HCT116 (cell line): ENCODE data around the gene ANKHD1. TPM values are rescaled to one million over a fixed set of nuclear protein-coding genes. Genes with fewer than 3 reads are reported as not detected.

Source experiments
- ATAC-seq: fragments of 200-7000 bp; cut with Tn5 transposase; 2 replicates; pipeline ENCODE4 v1.9.1; 2020; ENCODE audit warnings: mild to moderate bottlenecking, moderate library complexity
- BruUV-seq: library from RNA; stranded (reverse); fragments of 400-500 nt; replicated peaks from 2 replicates; lab custom pipeline; 2021; lab: Mats Ljungman, UMichigan
- CTCF ChIA-PET: fragments of 300-600 bp; sonication (Branson Sonifier 250); formaldehyde crosslinking; loops from one replicate; lab custom pipeline; 2021; ENCODE audit warnings: antibody characterized with exemption; lab: Charles Lee
- POLR2A ChIA-PET: fragments of 300-600, 350-600 bp; sonication (Branson Sonifier 250); formaldehyde crosslinking; loops from one replicate; lab custom pipeline; 2021; ENCODE audit warnings: antibody characterized with exemption; lab: Charles Lee
- RAD21 ChIA-PET, 2 experiments: fragments of 300-600 bp; sonication (Branson Sonifier 250); formaldehyde crosslinking; loops; one replicate each; lab custom pipeline; 2023; ENCODE audit warnings: low total read pairs in 2 of 2; ENCODE audit not compliant: uncharacterized antibody in 2 of 2, unreplicated experiment in 2 of 2, low non-redundant PET in 1 of 2; lab: Charles Lee
- DNase-seq: peaks from one replicate; pipeline ENCODE4 v3.0.0-alpha.2; 2010; ENCODE audit warnings: low read depth, low spot score
- H2AFZ ChIP-seq: fragments of 200-600 bp; shearing (Covaris generic), sonication (generic); 2 replicates; pipeline ENCODE4 v1.6.1; 2017; ENCODE audit warnings: low read depth, mixed run types, mixed read lengths, antibody characterized with exemption, low read length; ENCODE audit not compliant: poor library complexity, severe bottlenecking
- H3K27ac ChIP-seq: 2 replicates; pipeline ENCODE4 v1.5.1; 2012; ENCODE audit warnings: low read depth, low read length
- H3K27me3 ChIP-seq: fragments of 200-600 bp; sonication (generic); 2 replicates; pipeline ENCODE4 v1.6.1; 2016; ENCODE audit warnings: mixed run types, low read length, mixed read lengths; ENCODE audit not compliant: insufficient read depth
- H3K36me3 ChIP-seq, 2 experiments: fragments of 200-500 bp in 1 of 2; fragments of 200-600 bp in 1 of 2; sonication (Bioruptor generic) in 1 of 2; sonication (generic) in 1 of 2; 2 replicates each; pipeline versions ENCODE4 v1.5.1 to v1.6.1; 2014 to 2016; ENCODE audit warnings: low read length in 2 of 2, inconsistent platforms in 1 of 2, mixed read lengths in 1 of 2, mixed run types in 1 of 2; ENCODE audit not compliant: insufficient read depth in 2 of 2, control insufficient read depth in 1 of 2
- H3K4me1 ChIP-seq, 2 experiments: fragments of 200-600 bp in 1 of 2; sonication (generic) in 1 of 2; 2 replicates each; pipeline versions ENCODE4 v1.5.1 to v1.6.1; 2012 to 2017; ENCODE audit warnings: low read length in 2 of 2, inconsistent platforms in 1 of 2, mild to moderate bottlenecking in 1 of 2, mixed read lengths in 1 of 2, mixed run types in 1 of 2, moderate library complexity in 1 of 2; ENCODE audit not compliant: insufficient read depth in 2 of 2, control insufficient read depth in 1 of 2
- H3K4me2 ChIP-seq: fragments of 200-600 bp; sonication (generic); 2 replicates; pipeline ENCODE4 v1.6.1; 2017; ENCODE audit warnings: mixed run types, low read length, mixed read lengths
- H3K4me3 ChIP-seq, 2 experiments: fragments of 200-600 bp in 1 of 2; sonication (generic) in 1 of 2; replicated peaks in 1 of 2; 2 replicates each; pipeline ENCODE4 v1.5.1; 2011 to 2016; ENCODE audit warnings: low read length in 2 of 2, control low read depth in 1 of 2, low read depth in 1 of 2, mild to moderate bottlenecking in 1 of 2, mixed read lengths in 1 of 2, mixed run types in 1 of 2
- H3K79me2 ChIP-seq: fragments of 200-600 bp; sonication (generic); 2 replicates; pipeline ENCODE4 v1.6.1; 2017; ENCODE audit warnings: mild to moderate bottlenecking, mixed run types, low read length, moderate library complexity, mixed read lengths; ENCODE audit not compliant: insufficient read depth
- H3K9ac ChIP-seq: fragments of 200-600 bp; sonication (generic); 2 replicates; pipeline ENCODE4 v1.6.1; 2016; ENCODE audit warnings: low read length, mixed read lengths
- H3K9me2 ChIP-seq: fragments of 200-600 bp; sonication (generic), shearing (Covaris generic); 2 replicates; pipeline ENCODE4 v1.6.1; 2017; ENCODE audit warnings: mixed run types, mild to moderate bottlenecking, moderate library complexity; ENCODE audit not compliant: insufficient read depth
- H3K9me3 ChIP-seq, 2 experiments: fragments of 200-500 bp in 1 of 2; fragments of 200-600 bp in 1 of 2; sonication (Bioruptor generic) in 1 of 2; sonication (generic) in 1 of 2; 2 replicates each; pipeline ENCODE4 v1.6.1; 2014 to 2017; ENCODE audit warnings: low read length in 2 of 2, mixed read lengths in 2 of 2, inconsistent platforms in 1 of 2, low read depth in 1 of 2, mild to moderate bottlenecking in 1 of 2, mixed run types in 1 of 2, moderate library complexity in 1 of 2; ENCODE audit not compliant: control insufficient read depth in 1 of 2, insufficient read depth in 1 of 2
- H4K20me1 ChIP-seq: fragments of 200-600 bp; sonication (generic), shearing (Covaris generic); 2 replicates; pipeline ENCODE4 v1.6.1; 2017; ENCODE audit warnings: mixed run types, mild to moderate bottlenecking, moderate library complexity; ENCODE audit not compliant: insufficient read depth
- EGR1 ChIP-seq: IDR thresholded peaks from 2 replicates; pipeline ENCODE4 v1.6.1; 2012; ENCODE audit warnings: low read depth
- EZH2 ChIP-seq: fragments of 200-600 bp; sonication (generic); IDR thresholded peaks from 2 replicates; pipeline ENCODE4 v1.6.1; 2017; ENCODE audit warnings: antibody characterized with exemption, mixed run types
- POLR2A ChIP-seq: IDR thresholded peaks from 2 replicates; pipeline ENCODE4 v1.7.0; 2011; ENCODE audit warnings: borderline replicate concordance; ENCODE audit not compliant: insufficient read depth, insufficient read length; ENCODE audit errors: extremely low read depth
- POLR2AphosphoS5 ChIP-seq: IDR thresholded peaks from 2 replicates; pipeline ENCODE4 v1.6.1; 2011; ENCODE audit warnings: mild to moderate bottlenecking, low read depth, low read length, moderate library complexity
- SIN3A ChIP-seq: IDR thresholded peaks from 2 replicates; pipeline ENCODE4 v1.6.1; 2012; ENCODE audit warnings: low read depth
- YY1 ChIP-seq: IDR thresholded peaks from 2 replicates; pipeline ENCODE4 v1.6.1; 2011; ENCODE audit warnings: low read length, low read depth, moderate library complexity, mild to moderate bottlenecking; ENCODE audit not compliant: insufficient replicate concordance; ENCODE audit errors: extremely low read depth
- ZFX ChIP-seq: fragments of 450-650 bp; IDR thresholded peaks from 2 replicates; pipeline ENCODE4 v1.6.1; 2017
- ZNF274 ChIP-seq: fragments of 200-500 bp; sonication (Bioruptor generic); IDR thresholded peaks from 2 replicates; pipeline ENCODE4 v1.6.1; 2014; ENCODE audit warnings: mild to moderate bottlenecking, low read depth, low read length, inconsistent platforms
- intact Hi-C: fragments of 100-400 bp; cut with micrococcal nuclease; formaldehyde crosslinking; loops from 2 replicates; pipeline ENCODE4 v1.10.0; 2022
- total RNA-seq: library from RNA; stranded (reverse); gene quantifications from one replicate; pipeline ENCODE4 v1.2.1, GENCODE V29; 2021; ENCODE audit not compliant: unreplicated experiment
- TF ChIP-seq, protein P1 (sequence below): IDR thresholded peaks from 2 replicates; pipeline ENCODE4 v1.6.1; 2012
- TF ChIP-seq, protein P2 (sequence below), 3 experiments: fragments of 200-600 bp in 1 of 3; sonication (generic) in 1 of 3; IDR thresholded peaks in 2 of 3; conservative IDR thresholded peaks in 1 of 3; 2 replicates each; pipeline ENCODE4 v1.5.1; 2012 to 2017; ENCODE audit warnings: low read depth in 2 of 3, low read length in 2 of 3, antibody characterized with exemption in 1 of 3, borderline replicate concordance in 1 of 3, control low read depth in 1 of 3, mild to moderate bottlenecking in 1 of 3, mixed read lengths in 1 of 3, mixed run types in 1 of 3, moderate library complexity in 1 of 3; ENCODE audit not compliant: insufficient read depth in 1 of 3

The ANKHD1 gene
- total RNA-seq, 1 experiment from 2014 or later: 80.8 TPM

- no TSS peak for BruUV-seq
- H3K4me1 ChIP-seq: peaks cover 0 to 21% of the 10 kb centered on the region in 2 experiments; a peak in 2 of 4 replicates
- H3K27ac ChIP-seq: no peak overlapping the region; the same call in 1 of the 2 replicates
- no peaks in the 10 kb centered on the region for H3K9me3 ChIP-seq
- no peaks in the 10 kb centered on the region for H3K27me3 ChIP-seq
- no peak overlapping the region for H3K9ac ChIP-seq
- H3K36me3 ChIP-seq: no peaks in the 10 kb centered on the region
- intact Hi-C loops: loop anchor here (1.0 to 10.0 kb wide), 3 partner anchors 113 to 282 kb away; partner anchors contain the start of gene TMCO6
- RAD21 ChIA-PET: no interaction called here
- DNase-seq (no peak), ATAC-seq (no peak; the same call in 1 of the 2 replicates)
- no peaks in the 10 kb centered on the region for H4K20me1 ChIP-seq
- CTCF ChIA-PET: interaction anchor here (1.6 kb wide), 1 partner anchor 115 kb away, joined by 4 read pairs; no protein-coding TSS in a partner anchor
- no peaks in the 10 kb centered on the region for H3K9me2 ChIP-seq
- peak overlapping the region; percentile 64 for H2AFZ ChIP-seq
- peak overlapping the region; percentile 7 to 30; a peak in 2 of 4 replicates for H3K4me3 ChIP-seq
- peak; percentile 17; the same call in 1 of the 2 replicates for TF ChIP-seq ZFX
- TF ChIP-seq, protein P1, sequence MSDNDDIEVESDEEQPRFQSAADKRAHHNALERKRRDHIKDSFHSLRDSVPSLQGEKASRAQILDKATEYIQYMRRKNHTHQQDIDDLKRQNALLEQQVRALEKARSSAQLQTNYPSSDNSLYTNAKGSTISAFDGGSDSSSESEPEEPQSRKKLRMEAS: no peak
- peak overlapping the region; percentile 64 for H3K4me2 ChIP-seq
- POLR2A ChIA-PET: interaction anchor here (2.2 kb wide), 1 partner anchor 11 kb away, joined by 8 read pairs; the partner anchor contains the start of gene HBEGF
- no peaks in the 10 kb centered on the region for H3K79me2 ChIP-seq
Observed at GRCh38 chr5:140356853-140357725, 44.5 kb upstream of the ANKHD1 start.

DNA sequence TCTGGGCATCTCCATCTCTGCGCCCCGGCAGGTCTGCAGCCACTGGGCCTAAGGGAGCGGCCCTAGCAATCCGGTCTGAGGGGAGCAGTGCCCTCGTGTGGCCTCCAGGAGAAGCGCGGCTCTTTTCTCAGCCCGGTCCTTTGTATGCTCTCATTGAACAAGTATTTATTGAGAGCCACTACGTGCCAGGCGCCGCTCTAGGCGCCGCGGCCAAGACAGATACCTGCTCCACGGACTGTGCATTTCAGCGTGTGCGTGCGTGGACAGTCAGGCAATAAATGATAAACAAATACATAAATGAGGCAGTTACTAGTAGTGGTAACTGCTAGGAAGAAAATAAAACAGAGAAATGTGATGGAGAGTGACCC is 43.9 kb upstream of the ANKHD1 start:
- H3K4me1 ChIP-seq: peaks cover 0 to 21% of the 10 kb centered on the region in 2 experiments; a peak in 2 of 4 replicates
- DNase-seq (peak; percentile 76), ATAC-seq (peak; percentile 94)
- CTCF ChIA-PET: interaction anchor here (1.1 to 3.5 kb wide), 6 partner anchors 15 to 570 kb away, joined by 3 to 186 read pairs (median 14); no protein-coding TSS in a partner anchor
- H3K9me3 ChIP-seq: no peaks in the 10 kb centered on the region
- POLR2A ChIA-PET: interaction anchor here (0.7 kb wide), 1 partner anchor 43 kb away, joined by 5 read pairs; no protein-coding TSS in a partner anchor
- no peaks in the 10 kb centered on the region for H3K36me3 ChIP-seq
- no TSS peak for BruUV-seq
- no peaks in the 10 kb centered on the region for H3K79me2 ChIP-seq
- H3K27me3 ChIP-seq: no peaks in the 10 kb centered on the region
- RAD21 ChIA-PET: interaction anchor here (0.7 to 1.9 kb wide), 4 partner anchors 11 to 113 kb away, joined by 4 to 15 read pairs (median 6); partner anchors contain the start of gene HBEGF (in 1 of the 2)
- no peaks in the 10 kb centered on the region for H3K9me2 ChIP-seq
- intact Hi-C loops: loop anchor here (1.0 to 10.0 kb wide), 4 partner anchors 113 to 283 kb away; partner anchors contain the start of genes CYSTM1 and TMCO6
- H2AFZ ChIP-seq: peak overlapping the region; percentile 64
- peak overlapping the region; percentile 24; the same call in 1 of the 2 replicates for H3K9ac ChIP-seq
- no peaks in the 10 kb centered on the region for H4K20me1 ChIP-seq
- peak overlapping the region; percentile 64 for H3K4me2 ChIP-seq
- TF ChIP-seq EZH2 (no peak), SIN3A (no peak), POLR2AphosphoS5 (0 out of 2 replicates have a peak, but pooled peaks have one; percentile 11), ZNF274 (no peak), EGR1 (no peak), YY1 (no peak), POLR2A (no peak)
- TF ChIP-seq, protein P2, sequence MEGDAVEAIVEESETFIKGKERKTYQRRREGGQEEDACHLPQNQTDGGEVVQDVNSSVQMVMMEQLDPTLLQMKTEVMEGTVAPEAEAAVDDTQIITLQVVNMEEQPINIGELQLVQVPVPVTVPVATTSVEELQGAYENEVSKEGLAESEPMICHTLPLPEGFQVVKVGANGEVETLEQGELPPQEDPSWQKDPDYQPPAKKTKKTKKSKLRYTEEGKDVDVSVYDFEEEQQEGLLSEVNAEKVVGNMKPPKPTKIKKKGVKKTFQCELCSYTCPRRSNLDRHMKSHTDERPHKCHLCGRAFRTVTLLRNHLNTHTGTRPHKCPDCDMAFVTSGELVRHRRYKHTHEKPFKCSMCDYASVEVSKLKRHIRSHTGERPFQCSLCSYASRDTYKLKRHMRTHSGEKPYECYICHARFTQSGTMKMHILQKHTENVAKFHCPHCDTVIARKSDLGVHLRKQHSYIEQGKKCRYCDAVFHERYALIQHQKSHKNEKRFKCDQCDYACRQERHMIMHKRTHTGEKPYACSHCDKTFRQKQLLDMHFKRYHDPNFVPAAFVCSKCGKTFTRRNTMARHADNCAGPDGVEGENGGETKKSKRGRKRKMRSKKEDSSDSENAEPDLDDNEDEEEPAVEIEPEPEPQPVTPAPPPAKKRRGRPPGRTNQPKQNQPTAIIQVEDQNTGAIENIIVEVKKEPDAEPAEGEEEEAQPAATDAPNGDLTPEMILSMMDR (IDR thresholded peaks at IDR 0.05 in 2 of 3, conservative IDR thresholded peaks at IDR 0.05 in 1 of 3; ENCODE audit: borderline replicate concordance in 1 of 3, insufficient read depth in 1 of 3, low read depth in 2 of 3, low read length in 2 of 3): peak in 2 of 3 experiments; percentile 91 to 92; a peak in 4 of 6 replicates
- no peak overlapping the region for H3K27ac ChIP-seq
- H3K4me3 ChIP-seq: peak overlapping the region; percentile 13 to 30; a peak in 3 of 4 replicates
